WTC11 (cell line): ENCODE data around the gene DEDD2. TPM values are rescaled to one million over a fixed set of nuclear protein-coding genes. Genes with fewer than 3 reads are reported as not detected.

ENCODE experiments used
- ATAC-seq: fragments of 200-7000 bp; cut with Tn5 transposase; 2 replicates; pipeline ENCODE4 v1.10.0; 2021; ENCODE audit warnings: mild to moderate bottlenecking, moderate library complexity
- CTCF ChIA-PET: fragments of 300-600 bp; sonication (Branson Sonifier 250); formaldehyde crosslinking; loops from one replicate; lab custom pipeline; 2021; ENCODE audit warnings: antibody characterized with exemption; lab: Charles Lee
- POLR2A ChIA-PET: fragments of 350-600 bp; sonication (Branson Sonifier 250); formaldehyde crosslinking; loops from one replicate; lab custom pipeline; 2021; ENCODE audit warnings: antibody characterized with exemption; lab: Charles Lee
- DNase-seq: peaks from one replicate; pipeline ENCODE4 v3.0.0; 2021; ENCODE audit warnings: low spot score
- H3K27ac Mint-ChIP-seq: 2 replicates; pipeline ENCODE4 v1.8.0; 2021; ENCODE audit warnings: mixed read lengths
- H3K27me3 Mint-ChIP-seq: 2 replicates; pipeline ENCODE4 v1.8.0; 2021; ENCODE audit warnings: low read depth, mild to moderate bottlenecking, moderate library complexity, mixed read lengths
- H3K36me3 Mint-ChIP-seq: 2 replicates; pipeline ENCODE4 v1.8.0; 2021; ENCODE audit warnings: mixed read lengths
- H3K4me1 Mint-ChIP-seq: 2 replicates; pipeline ENCODE4 v1.8.0; 2022; ENCODE audit warnings: mixed read lengths
- H3K4me3 Mint-ChIP-seq: 2 replicates; pipeline ENCODE4 v1.8.0; 2021; ENCODE audit warnings: mild to moderate bottlenecking, moderate library complexity, mixed read lengths
- H3K9me3 Mint-ChIP-seq: 2 replicates; pipeline ENCODE4 v1.8.0; 2021; ENCODE audit warnings: mixed read lengths
- CREB1 ChIP-seq: sonication (generic); formaldehyde crosslinking; IDR thresholded peaks from 2 replicates; pipeline ENCODE4 v1.8.0; 2023; ENCODE audit warnings: mild to moderate bottlenecking, missing genetic modification reagents
- E2F4 ChIP-seq: sonication (generic); formaldehyde crosslinking; IDR thresholded peaks from 2 replicates; pipeline ENCODE4 v1.8.1; 2022; ENCODE audit warnings: low read depth, mild to moderate bottlenecking, moderate library complexity, missing genetic modification reagents, borderline replicate concordance
- ETV6 ChIP-seq: sonication (generic); formaldehyde crosslinking; IDR thresholded peaks from 2 replicates; pipeline ENCODE4 v1.8.1; 2022; ENCODE audit warnings: mild to moderate bottlenecking, missing genetic modification reagents
- GRHL2 ChIP-seq: fragments of 250-450 bp; sonication (Bioruptor Pico); IDR thresholded peaks from 2 replicates; pipeline ENCODE4 v1.8.0; 2022; ENCODE audit warnings: mild to moderate bottlenecking, moderate library complexity; ENCODE audit not compliant: insufficient replicate concordance, severe bottlenecking
- IRF1 ChIP-seq: sonication (generic); formaldehyde crosslinking; IDR thresholded peaks from 2 replicates; pipeline ENCODE4 v1.8.0; 2023; ENCODE audit warnings: missing genetic modification reagents
- JAZF1 ChIP-seq: fragments of 250-450 bp; sonication (Bioruptor Pico); IDR thresholded peaks from 2 replicates; pipeline ENCODE4 v1.9.0; 2021; ENCODE audit warnings: moderate library complexity, mild to moderate bottlenecking, inconsistent platforms
- KAT7 ChIP-seq: sonication (generic); formaldehyde crosslinking; IDR thresholded peaks from 2 replicates; pipeline ENCODE4 v1.8.1; 2023; ENCODE audit warnings: missing genetic modification reagents, mild to moderate bottlenecking, borderline replicate concordance
- NFATC4 ChIP-seq: fragments of 250-450 bp; sonication (Bioruptor Pico); IDR thresholded peaks from 2 replicates; pipeline ENCODE4 v1.9.0; 2021; ENCODE audit warnings: mild to moderate bottlenecking
- NR2C2 ChIP-seq: sonication (generic); formaldehyde crosslinking; IDR thresholded peaks from 2 replicates; pipeline ENCODE4 v1.8.0; 2022; ENCODE audit warnings: mild to moderate bottlenecking, missing genetic modification reagents
- PRDM15 ChIP-seq: sonication (generic); formaldehyde crosslinking; IDR thresholded peaks from 2 replicates; pipeline ENCODE4 v1.8.0; 2022; ENCODE audit warnings: missing genetic modification reagents
- RORB ChIP-seq: fragments of 250-450 bp; sonication (Bioruptor Pico); IDR thresholded peaks from 2 replicates; pipeline ENCODE4 v1.9.0; 2021; ENCODE audit warnings: mild to moderate bottlenecking
- SMAD4 ChIP-seq: sonication (generic); formaldehyde crosslinking; IDR thresholded peaks from 2 replicates; pipeline ENCODE4 v1.8.0; 2022; ENCODE audit warnings: mild to moderate bottlenecking, missing genetic modification reagents
- ZNF263 ChIP-seq: sonication (generic); formaldehyde crosslinking; IDR thresholded peaks from 2 replicates; pipeline ENCODE4 v1.8.1; 2022; ENCODE audit warnings: low read depth, mild to moderate bottlenecking, moderate library complexity, missing genetic modification reagents
- ZNF281 ChIP-seq: sonication (generic); formaldehyde crosslinking; IDR thresholded peaks from 2 replicates; pipeline ENCODE4 v1.8.0; 2023; ENCODE audit warnings: mild to moderate bottlenecking, missing genetic modification reagents
- ZNF396 ChIP-seq: fragments of 250-450 bp; sonication (Bioruptor Pico); IDR thresholded peaks from 2 replicates; pipeline ENCODE4 v1.8.0; 2021; ENCODE audit warnings: mild to moderate bottlenecking, moderate library complexity, borderline replicate concordance
- ZNF423 ChIP-seq: fragments of 250-450 bp; sonication (Bioruptor Pico); IDR thresholded peaks from 2 replicates; pipeline ENCODE4 v2.1.2; 2022; ENCODE audit warnings: mild to moderate bottlenecking, moderate library complexity
- total RNA-seq: library from RNA; stranded (reverse); gene quantifications from 3 replicates; pipeline ENCODE4 v1.2.3, GENCODE V29; 2021
- TF ChIP-seq, protein P1 (sequence below): sonication (generic); formaldehyde crosslinking; IDR thresholded peaks from 2 replicates; pipeline ENCODE4 v1.8.1; 2023; ENCODE audit warnings: mild to moderate bottlenecking, missing genetic modification reagents
- TF ChIP-seq, protein P2 (sequence below): sonication (generic); formaldehyde crosslinking; IDR thresholded peaks from 2 replicates; pipeline ENCODE4 v1.8.1; 2022; ENCODE audit warnings: mild to moderate bottlenecking, moderate library complexity, missing genetic modification reagents
- TF ChIP-seq, protein P3 (sequence below): sonication (generic); formaldehyde crosslinking; IDR thresholded peaks from 2 replicates; pipeline ENCODE4 v1.8.0; 2022; ENCODE audit warnings: mild to moderate bottlenecking, missing genetic modification reagents

The DEDD2 gene
- total RNA-seq, 1 experiment from 2014 or later, result 37.7 TPM

GRCh38 chr19:42235181-42235580 is 17.7 kb upstream of the DEDD2 start (continued):
- no peak for TF ChIP-seq JAZF1 (CRISPR knock-in tag)

DNA sequence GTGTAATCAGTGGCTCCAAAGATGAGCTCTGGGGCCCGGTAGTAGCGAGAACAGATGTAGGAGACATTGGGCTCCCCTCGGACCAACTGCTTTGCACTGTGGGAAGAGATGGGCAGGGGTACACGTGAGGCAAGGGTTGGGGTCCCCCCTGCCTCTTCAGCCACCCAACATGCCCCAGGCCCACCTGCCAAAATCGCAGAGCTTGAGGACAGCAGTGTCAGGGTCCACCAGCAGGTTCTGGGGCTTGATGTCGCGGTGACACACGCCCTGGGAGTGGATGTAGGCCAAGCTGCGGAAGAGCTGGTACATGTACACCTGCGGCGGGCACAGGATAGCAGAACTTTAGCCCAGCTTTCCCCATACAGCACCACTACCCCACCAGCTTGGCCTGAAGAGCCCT is 16.9 kb upstream of the DEDD2 start:
- CTCF ChIA-PET, result interaction anchor here (0.6 to 3.6 kb wide), 3 partner anchors 45 to 103 kb away, joined by 3 to 16 read pairs (median 4); partner anchors contain the start of gene POU2F2
- TF ChIP-seq, protein P1, sequence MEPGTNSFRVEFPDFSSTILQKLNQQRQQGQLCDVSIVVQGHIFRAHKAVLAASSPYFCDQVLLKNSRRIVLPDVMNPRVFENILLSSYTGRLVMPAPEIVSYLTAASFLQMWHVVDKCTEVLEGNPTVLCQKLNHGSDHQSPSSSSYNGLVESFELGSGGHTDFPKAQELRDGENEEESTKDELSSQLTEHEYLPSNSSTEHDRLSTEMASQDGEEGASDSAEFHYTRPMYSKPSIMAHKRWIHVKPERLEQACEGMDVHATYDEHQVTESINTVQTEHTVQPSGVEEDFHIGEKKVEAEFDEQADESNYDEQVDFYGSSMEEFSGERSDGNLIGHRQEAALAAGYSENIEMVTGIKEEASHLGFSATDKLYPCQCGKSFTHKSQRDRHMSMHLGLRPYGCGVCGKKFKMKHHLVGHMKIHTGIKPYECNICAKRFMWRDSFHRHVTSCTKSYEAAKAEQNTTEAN, result no peak
- no peak for TF ChIP-seq PRDM15 (CRISPR knock-in tag)
- no peak for TF ChIP-seq CREB1
- no peak for TF ChIP-seq GRHL2 (CRISPR knock-in tag)
- no peak for TF ChIP-seq ZNF263 (CRISPR knock-in tag)
- TF ChIP-seq, protein P2, sequence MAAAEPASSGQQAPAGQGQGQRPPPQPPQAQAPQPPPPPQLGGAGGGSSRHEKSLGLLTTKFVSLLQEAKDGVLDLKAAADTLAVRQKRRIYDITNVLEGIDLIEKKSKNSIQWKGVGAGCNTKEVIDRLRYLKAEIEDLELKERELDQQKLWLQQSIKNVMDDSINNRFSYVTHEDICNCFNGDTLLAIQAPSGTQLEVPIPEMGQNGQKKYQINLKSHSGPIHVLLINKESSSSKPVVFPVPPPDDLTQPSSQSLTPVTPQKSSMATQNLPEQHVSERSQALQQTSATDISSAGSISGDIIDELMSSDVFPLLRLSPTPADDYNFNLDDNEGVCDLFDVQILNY (CRISPR knock-in tag), result no peak
- no peak for TF ChIP-seq JAZF1 (CRISPR knock-in tag)
- TF ChIP-seq NFATC4, result no peak
- TF ChIP-seq KAT7, result no peak
- TF ChIP-seq NR2C2 (CRISPR knock-in tag), result no peak
- TF ChIP-seq, protein P3, sequence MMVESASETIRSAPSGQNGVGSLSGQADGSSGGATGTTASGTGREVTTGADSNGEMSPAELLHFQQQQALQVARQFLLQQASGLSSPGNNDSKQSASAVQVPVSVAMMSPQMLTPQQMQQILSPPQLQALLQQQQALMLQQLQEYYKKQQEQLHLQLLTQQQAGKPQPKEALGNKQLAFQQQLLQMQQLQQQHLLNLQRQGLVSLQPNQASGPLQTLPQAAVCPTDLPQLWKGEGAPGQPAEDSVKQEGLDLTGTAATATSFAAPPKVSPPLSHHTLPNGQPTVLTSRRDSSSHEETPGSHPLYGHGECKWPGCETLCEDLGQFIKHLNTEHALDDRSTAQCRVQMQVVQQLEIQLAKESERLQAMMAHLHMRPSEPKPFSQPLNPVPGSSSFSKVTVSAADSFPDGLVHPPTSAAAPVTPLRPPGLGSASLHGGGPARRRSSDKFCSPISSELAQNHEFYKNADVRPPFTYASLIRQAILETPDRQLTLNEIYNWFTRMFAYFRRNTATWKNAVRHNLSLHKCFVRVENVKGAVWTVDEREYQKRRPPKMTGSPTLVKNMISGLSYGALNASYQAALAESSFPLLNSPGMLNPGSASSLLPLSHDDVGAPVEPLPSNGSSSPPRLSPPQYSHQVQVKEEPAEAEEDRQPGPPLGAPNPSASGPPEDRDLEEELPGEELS, result no peak
- TF ChIP-seq IRF1 (CRISPR knock-in tag), result no peak
- TF ChIP-seq ZNF396, result no peak
- TF ChIP-seq ETV6, result no peak
- no peak for TF ChIP-seq ZNF281
- no peak for TF ChIP-seq RORB (CRISPR knock-in tag)
- no peak for TF ChIP-seq E2F4 (CRISPR knock-in tag)
- no peak for TF ChIP-seq ZNF423 (CRISPR knock-in tag)
- no peak for TF ChIP-seq SMAD4 (CRISPR knock-in tag)
- POLR2A ChIA-PET, result interaction anchor here (1.9 kb wide), 1 partner anchor 8 kb away, joined by 5 read pairs; the partner anchor contains the start of gene GSK3A
- no peak for DNase-seq
- Mint-ChIP-seq H3K27ac (no peak overlapping the region), H3K27me3 (no peaks in the 10 kb centered on the region; the same call in 1 of the 2 replicates), H3K36me3 (peaks cover 58% of the 10 kb centered on the region), H3K4me1 (0 out of 2 replicates have a peak, but pooled peaks cover 4% of the 10 kb centered on the region), H3K9me3 (no peaks in the 10 kb centered on the region), H3K4me3 (no peak overlapping the region)
- no peak for ATAC-seq
